Nephron progenitor cell (in vitro differentiated cells): ENCODE results near the gene UBXN11.

Experiments used
- DNase-seq: peaks from one replicate; pipeline ENCODE4 v3.0.0; 2021
- H3K27ac Mint-ChIP-seq: 2 replicates; pipeline ENCODE4 v1.8.0; 2021; ENCODE audit warnings: mild to moderate bottlenecking, moderate library complexity, mixed read lengths
- H3K27me3 Mint-ChIP-seq: 2 replicates; pipeline ENCODE4 v1.8.0; 2021; ENCODE audit warnings: mild to moderate bottlenecking, low read depth, mixed read lengths; ENCODE audit not compliant: poor library complexity
- H3K36me3 Mint-ChIP-seq: 2 replicates; pipeline ENCODE4 v1.8.0; 2021; ENCODE audit warnings: low read depth, mixed read lengths
- H3K4me1 Mint-ChIP-seq: 2 replicates; pipeline ENCODE4 v1.8.0; 2021; ENCODE audit warnings: mixed read lengths
- H3K4me3 Mint-ChIP-seq: 2 replicates; pipeline ENCODE4 v1.8.0; 2021; ENCODE audit warnings: mild to moderate bottlenecking, moderate library complexity, mixed read lengths
- H3K9me3 Mint-ChIP-seq: 2 replicates; pipeline ENCODE4 v1.8.0; 2021; ENCODE audit warnings: mild to moderate bottlenecking, moderate library complexity, mixed read lengths
- CTCF ChIP-seq: fragments of 200-600 bp; sonication (generic); IDR thresholded peaks from 2 replicates; pipeline ENCODE4 v1.5.0; 2021; ENCODE audit warnings: antibody characterized with exemption

Gene UBXN11

GRCh38 chr1:26286064-26286416, 20.4 kb downstream of the UBXN11 start:
- no peak overlapping the region for H3K27ac Mint-ChIP-seq
- H3K9me3 Mint-ChIP-seq, result no peaks in the 10 kb centered on the region
- peaks cover 81% of the 10 kb centered on the region for H3K4me1 Mint-ChIP-seq
- no peak overlapping the region for H3K4me3 Mint-ChIP-seq
- H3K27me3 Mint-ChIP-seq, result no peaks in the 10 kb centered on the region
- no peak for TF ChIP-seq CTCF
- no peaks in the 10 kb centered on the region for H3K36me3 Mint-ChIP-seq
- no peak for DNase-seq

- TF ChIP-seq CTCF, result peak; percentile 49
- no peaks in the 10 kb centered on the region for H3K9me3 Mint-ChIP-seq
- H3K27ac Mint-ChIP-seq, result no peak overlapping the region
- peaks cover 81% of the 10 kb centered on the region for H3K4me1 Mint-ChIP-seq
- H3K36me3 Mint-ChIP-seq, result no peaks in the 10 kb centered on the region
- no peaks in the 10 kb centered on the region for H3K27me3 Mint-ChIP-seq
- DNase-seq, result peak; percentile 64
- H3K4me3 Mint-ChIP-seq, result no peak overlapping the region
These were observed 20.9 kb downstream of the UBXN11 start for GRCh38 chr1:26285366-26286063.

GRCh38 chr1:26284597-26285347, 21.7 kb downstream of the UBXN11 start:
- peaks cover 77% of the 10 kb centered on the region for H3K4me1 Mint-ChIP-seq
- H3K4me3 Mint-ChIP-seq, result no peak overlapping the region
- DNase-seq, result peak; percentile 79
- H3K27ac Mint-ChIP-seq, result peak overlapping the region; percentile 47
- H3K9me3 Mint-ChIP-seq, result no peaks in the 10 kb centered on the region
- H3K27me3 Mint-ChIP-seq, result no peaks in the 10 kb centered on the region
- H3K36me3 Mint-ChIP-seq, result no peaks in the 10 kb centered on the region
- TF ChIP-seq CTCF, result peak; percentile 84

GRCh38 chr1:26283871-26284596, 22.4 kb downstream of the UBXN11 start:
- no peak for DNase-seq
- no peaks in the 10 kb centered on the region for H3K9me3 Mint-ChIP-seq
- H3K4me3 Mint-ChIP-seq, result no peak overlapping the region
- no peaks in the 10 kb centered on the region for H3K27me3 Mint-ChIP-seq
- no peak overlapping the region for H3K27ac Mint-ChIP-seq
- H3K36me3 Mint-ChIP-seq, result no peaks in the 10 kb centered on the region
- TF ChIP-seq CTCF, result no peak
- peaks cover 76% of the 10 kb centered on the region for H3K4me1 Mint-ChIP-seq

GRCh38 chr1:26283279-26283853, 23.1 kb downstream of the UBXN11 start:
- Mint-ChIP-seq H3K4me3 (peak overlapping the region; percentile 35), H3K27ac (peak overlapping the region; percentile 62), H3K36me3 (peaks cover 4% of the 10 kb centered on the region), H3K27me3 (no peaks in the 10 kb centered on the region), H3K4me1 (peaks cover 76% of the 10 kb centered on the region), H3K9me3 (no peaks in the 10 kb centered on the region)
- TF ChIP-seq CTCF, result no peak
- no peak for DNase-seq
